ENCODE results near the gene ZNF442. TPM values are rescaled to one million over a fixed set of nuclear protein-coding genes. Genes with fewer than 3 reads are reported as not detected.

The ZNF442 gene
- total and polyA plus RNA-seq, 2 donors = 1.9 to 3.8 TPM

Other genes with a start within 250 kb of the ZNF442 start
- 7.7 TPM for gene ZNF20, start 225.3 kb downstream of the ZNF442 start, total RNA-seq
- gene ZNF20, start 225.3 kb downstream of the ZNF442 start, polyA plus RNA-seq = 3.7 TPM
- gene ZNF625, start 208.9 kb downstream of the ZNF442 start, total RNA-seq = 4.8 TPM
- 1.9 TPM for gene ZNF625, start 208.9 kb downstream of the ZNF442 start, polyA plus RNA-seq
- 10.7 TPM for gene ZNF136, start 202.6 kb downstream of the ZNF442 start, total RNA-seq
- gene ZNF136, start 202.6 kb downstream of the ZNF442 start, polyA plus RNA-seq = 8.3 TPM
- 7.1 TPM for gene ZNF44, start 70.8 kb downstream of the ZNF442 start, total RNA-seq
- gene ZNF44, start 70.8 kb downstream of the ZNF442 start, polyA plus RNA-seq = 16.3 TPM
- 6.5 TPM for gene ZNF563, start 32.0 kb downstream of the ZNF442 start, total RNA-seq
- gene ZNF563, start 32.0 kb downstream of the ZNF442 start, polyA plus RNA-seq = 3.3 TPM
- 8.0 TPM for gene ZNF799, start 35.6 kb upstream of the ZNF442 start, total RNA-seq
- gene ZNF799, start 35.6 kb upstream of the ZNF442 start, polyA plus RNA-seq = 7.3 TPM
- gene ZNF443, start 75.3 kb upstream of the ZNF442 start, total RNA-seq = 9.5 TPM
- 5.5 TPM for gene ZNF443, start 75.3 kb upstream of the ZNF442 start, polyA plus RNA-seq
- 5.0 TPM for gene ZNF709, start 119.1 kb upstream of the ZNF442 start, total RNA-seq
- gene ZNF709, start 119.1 kb upstream of the ZNF442 start, polyA plus RNA-seq = 2.2 TPM
- gene ZNF564, start 185.8 kb upstream of the ZNF442 start, total RNA-seq = 12.3 TPM
- gene ZNF564, start 185.8 kb upstream of the ZNF442 start, polyA plus RNA-seq = 10.3 TPM
- gene ZNF490, start 245.1 kb upstream of the ZNF442 start, total RNA-seq = 6.0 TPM
- gene ZNF490, start 245.1 kb upstream of the ZNF442 start, polyA plus RNA-seq = 1.6 TPM
- 8.6 TPM for gene ZNF791, start 245.2 kb upstream of the ZNF442 start, total RNA-seq
- 9.1 TPM for gene ZNF791, start 245.2 kb upstream of the ZNF442 start, polyA plus RNA-seq